Measurements from ENCODE around the gene ZACN.

- TF ChIP-seq CTCF (IDR thresholded peaks at IDR 0.05) = no peak
- TF ChIP-seq POLR2A (IDR thresholded peaks at IDR 0.05) = no peak
Measured at GRCh38 chr17:76102944-76103273, 23.9 kb downstream of the ZACN start.

Data from uterus (tissue), 2 donors.